ENCODE measurements around the gene DTNBP1.

DNA sequence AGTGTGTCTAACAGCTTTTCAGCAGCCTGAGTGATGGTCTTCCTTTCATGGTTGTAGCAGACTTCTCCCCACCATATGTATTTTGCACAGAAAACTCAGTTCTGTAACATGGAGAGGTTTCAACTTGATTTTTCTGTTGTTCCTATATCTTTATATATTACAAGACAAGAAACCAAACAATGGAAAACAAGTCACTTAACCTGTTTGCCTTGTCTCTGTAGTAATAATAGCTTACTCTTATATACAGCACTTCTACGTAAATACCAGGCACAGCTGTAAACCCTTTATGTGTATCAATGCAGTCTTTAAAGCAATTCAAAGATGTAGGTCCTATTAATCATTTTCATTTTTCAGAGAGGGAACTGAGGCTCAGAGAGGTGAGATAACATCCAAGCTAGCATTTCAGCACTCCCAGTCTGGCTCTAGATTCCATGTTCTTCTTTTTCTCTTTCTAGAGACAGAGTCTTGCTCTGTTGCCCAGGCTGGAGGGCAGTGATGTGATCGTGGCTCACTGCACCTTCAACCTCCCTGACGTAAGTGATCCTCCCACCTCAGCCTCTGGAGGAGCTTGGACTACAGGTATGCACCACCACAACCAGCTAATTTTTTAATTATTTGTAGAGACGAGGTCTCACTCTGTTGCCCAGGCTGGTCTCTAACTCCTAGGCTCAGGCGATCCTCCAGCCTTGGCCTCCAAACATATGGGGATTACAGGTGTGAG, 90.4 kb downstream of the DTNBP1 start:
- TF ChIP-seq, protein P1, sequence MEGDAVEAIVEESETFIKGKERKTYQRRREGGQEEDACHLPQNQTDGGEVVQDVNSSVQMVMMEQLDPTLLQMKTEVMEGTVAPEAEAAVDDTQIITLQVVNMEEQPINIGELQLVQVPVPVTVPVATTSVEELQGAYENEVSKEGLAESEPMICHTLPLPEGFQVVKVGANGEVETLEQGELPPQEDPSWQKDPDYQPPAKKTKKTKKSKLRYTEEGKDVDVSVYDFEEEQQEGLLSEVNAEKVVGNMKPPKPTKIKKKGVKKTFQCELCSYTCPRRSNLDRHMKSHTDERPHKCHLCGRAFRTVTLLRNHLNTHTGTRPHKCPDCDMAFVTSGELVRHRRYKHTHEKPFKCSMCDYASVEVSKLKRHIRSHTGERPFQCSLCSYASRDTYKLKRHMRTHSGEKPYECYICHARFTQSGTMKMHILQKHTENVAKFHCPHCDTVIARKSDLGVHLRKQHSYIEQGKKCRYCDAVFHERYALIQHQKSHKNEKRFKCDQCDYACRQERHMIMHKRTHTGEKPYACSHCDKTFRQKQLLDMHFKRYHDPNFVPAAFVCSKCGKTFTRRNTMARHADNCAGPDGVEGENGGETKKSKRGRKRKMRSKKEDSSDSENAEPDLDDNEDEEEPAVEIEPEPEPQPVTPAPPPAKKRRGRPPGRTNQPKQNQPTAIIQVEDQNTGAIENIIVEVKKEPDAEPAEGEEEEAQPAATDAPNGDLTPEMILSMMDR (IDR thresholded peaks at IDR 0.05), result no peak
- no peak for TF ChIP-seq POLR2A (IDR thresholded peaks at IDR 0.05)

Measured in adrenal gland (tissue), 5 donors.